HUDEP-2 (cell line): ENCODE data around the gene INPP4B.

Experiments
- DNase-seq, 76 experiments: peaks; one replicate each; lab custom pipeline; 2025; ENCODE audit not compliant: unreplicated experiment in 76 of 76; lab: John Stamatoyannopoulos, UW

Gene INPP4B

GRCh38 chr4:142194905-142195304 is 651.2 kb downstream of the INPP4B start:
- DNase-seq = no peak

- no peak for DNase-seq
These were observed 654.2 kb downstream of the INPP4B start for GRCh38 chr4:142191901-142192300.

- DNase-seq = no peak
These were observed 665.1 kb downstream of the INPP4B start for GRCh38 chr4:142181021-142181420.

- no peak for DNase-seq
These were observed 676.9 kb downstream of the INPP4B start for GRCh38 chr4:142169216-142169615.

GRCh38 chr4:142168181-142168580 is 677.9 kb downstream of the INPP4B start:
- no peak for DNase-seq

GRCh38 chr4:142164767-142165500 is 681.2 kb downstream of the INPP4B start:
- no peak for DNase-seq

- no peak for DNase-seq
These were observed 685.0 kb downstream of the INPP4B start for GRCh38 chr4:142161086-142161485.

GRCh38 chr4:142160509-142160908 is 685.6 kb downstream of the INPP4B start:
- DNase-seq = no peak

- no peak for DNase-seq
These were observed 687.1 kb downstream of the INPP4B start for GRCh38 chr4:142158980-142159379.

- no peak for DNase-seq
These were observed 689.8 kb downstream of the INPP4B start for GRCh38 chr4:142156256-142156655.

- DNase-seq = no peak
These were observed 690.8 kb downstream of the INPP4B start for GRCh38 chr4:142155347-142155746.

- DNase-seq = no peak
These were observed 695.6 kb downstream of the INPP4B start for GRCh38 chr4:142150483-142150882.

- DNase-seq = no peak
These were observed 701.3 kb downstream of the INPP4B start for GRCh38 chr4:142144813-142145212.

- DNase-seq = peak in 1 of 76 experiments; percentile 0
These were observed 703.6 kb downstream of the INPP4B start for GRCh38 chr4:142142366-142143054.

- no peak for DNase-seq
These were observed 704.9 kb downstream of the INPP4B start for GRCh38 chr4:142141224-142141623.

- DNase-seq = no peak
These were observed 715.4 kb downstream of the INPP4B start for GRCh38 chr4:142130666-142131065.

GRCh38 chr4:142129931-142130330 is 716.2 kb downstream of the INPP4B start:
- DNase-seq = no peak

- no peak for DNase-seq
These were observed 716.6 kb downstream of the INPP4B start for GRCh38 chr4:142129473-142129872.

GRCh38 chr4:142128529-142128928 is 717.6 kb downstream of the INPP4B start:
- DNase-seq = no peak

- DNase-seq = peak in 28 of 76 experiments; percentile 1 to 59 (median 16)
These were observed 719.1 kb downstream of the INPP4B start for GRCh38 chr4:142126890-142127497.

GRCh38 chr4:142124874-142125273 is 721.2 kb downstream of the INPP4B start:
- no peak for DNase-seq
